SH-SY5Y (cell line): ENCODE results near the gene TGM6.

Experiments
- GATA2 ChIP-seq: IDR thresholded peaks from 2 replicates; pipeline ENCODE4 v1.6.1; 2011; ENCODE audit warnings: mild to moderate bottlenecking, low read depth, low read length
- GATA3 ChIP-seq: IDR thresholded peaks from 2 replicates; pipeline ENCODE4 v1.6.1; 2011; ENCODE audit warnings: low read depth, mild to moderate bottlenecking, low read length, moderate library complexity

Gene TGM6

DNA sequence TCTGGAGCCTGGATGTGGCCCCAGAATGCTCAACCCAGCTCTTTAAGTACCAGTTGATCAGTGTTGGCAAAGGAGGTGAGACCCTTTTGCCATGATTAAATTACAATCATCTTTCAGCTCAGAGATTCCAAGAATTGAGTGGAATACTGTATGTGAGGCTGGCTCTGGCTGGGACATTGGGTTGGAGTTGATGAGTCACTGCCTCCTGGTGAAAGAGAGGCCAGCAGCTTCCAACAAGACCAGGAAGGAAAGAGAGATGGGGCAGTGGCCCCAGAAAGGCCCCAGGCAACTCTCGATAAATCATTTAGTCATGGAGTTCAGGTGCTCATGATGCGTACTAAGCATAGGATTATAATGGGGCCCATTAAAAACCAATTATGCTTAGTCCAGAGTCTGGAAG, 2.1 kb downstream of the TGM6 start:
- TF ChIP-seq GATA2 (no peak), GATA3 (no peak)

DNA sequence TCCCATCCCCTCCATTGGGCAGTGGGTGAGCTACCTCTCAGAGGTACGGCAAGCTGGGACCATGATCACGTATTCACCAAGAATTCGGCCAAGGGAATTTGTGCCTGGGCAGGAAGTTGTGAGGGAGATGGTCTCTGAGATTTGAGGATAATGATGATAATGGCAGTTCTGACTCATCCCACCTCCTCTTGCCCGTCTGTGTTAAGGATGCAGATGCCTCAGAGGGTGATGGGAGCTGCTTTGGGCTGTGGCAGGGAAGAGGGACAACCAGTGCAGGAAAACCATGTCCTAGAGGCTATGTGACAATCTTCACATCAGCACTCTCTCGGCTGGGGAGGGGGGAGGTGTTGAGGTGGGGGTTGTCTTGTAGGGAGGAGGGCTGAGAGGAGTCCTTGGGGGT, 4.3 kb downstream of the TGM6 start:
- TF ChIP-seq GATA3 (no peak), GATA2 (no peak)

DNA sequence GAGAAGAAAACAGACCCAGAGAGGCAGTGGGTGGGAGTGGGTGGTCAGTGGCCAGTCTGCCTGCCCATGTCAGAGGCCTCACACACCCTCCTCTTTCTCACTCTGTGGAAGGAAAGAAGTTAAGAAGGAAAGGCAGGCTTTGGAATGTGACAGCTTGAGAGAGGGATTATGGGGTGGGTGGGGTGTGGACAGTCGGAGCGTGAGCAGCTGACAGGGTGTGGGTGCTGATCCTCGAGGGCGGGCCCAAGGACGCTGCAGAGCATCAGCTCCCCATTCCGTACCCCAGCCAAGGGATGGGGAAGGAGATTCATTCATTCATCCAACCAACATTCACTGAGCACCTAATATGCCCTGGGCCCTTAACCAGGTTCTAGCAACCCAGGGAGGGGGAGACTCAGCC, 4.8 kb downstream of the TGM6 start:
- TF ChIP-seq GATA2, result no peak
- no peak for TF ChIP-seq GATA3

DNA sequence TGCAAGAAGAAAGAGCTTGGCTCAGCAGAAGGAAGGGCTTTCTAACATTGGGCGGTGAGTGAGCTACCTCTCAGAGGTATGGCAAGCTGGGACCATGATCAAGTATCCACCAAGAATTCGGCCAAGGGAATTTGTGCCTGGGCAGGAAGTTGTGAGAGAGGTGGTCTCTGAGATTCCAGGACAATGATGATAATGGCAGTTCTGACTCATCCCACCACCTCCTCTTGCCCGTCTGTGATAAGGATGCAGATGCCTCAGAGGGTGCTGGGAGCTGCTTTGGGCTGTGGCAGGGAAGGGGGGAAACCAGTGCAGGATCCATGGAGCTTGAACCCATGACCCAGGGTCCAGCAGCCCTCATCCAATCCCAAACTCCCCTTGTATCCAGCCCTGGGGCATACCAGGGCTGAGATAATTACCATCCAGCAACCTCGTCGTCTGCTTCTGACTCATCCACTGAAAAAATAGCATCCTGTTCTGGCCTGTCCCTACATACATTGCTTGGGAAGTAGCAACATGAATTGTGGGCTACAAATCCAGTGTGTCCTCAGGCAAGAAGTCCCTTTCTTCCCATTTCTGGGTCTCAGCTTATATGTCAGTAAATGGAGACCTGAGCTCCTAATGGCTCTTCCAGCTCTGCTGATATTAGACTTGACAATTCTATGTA, 5.9 kb downstream of the TGM6 start:
- TF ChIP-seq GATA3 (no peak), GATA2 (no peak)

DNA sequence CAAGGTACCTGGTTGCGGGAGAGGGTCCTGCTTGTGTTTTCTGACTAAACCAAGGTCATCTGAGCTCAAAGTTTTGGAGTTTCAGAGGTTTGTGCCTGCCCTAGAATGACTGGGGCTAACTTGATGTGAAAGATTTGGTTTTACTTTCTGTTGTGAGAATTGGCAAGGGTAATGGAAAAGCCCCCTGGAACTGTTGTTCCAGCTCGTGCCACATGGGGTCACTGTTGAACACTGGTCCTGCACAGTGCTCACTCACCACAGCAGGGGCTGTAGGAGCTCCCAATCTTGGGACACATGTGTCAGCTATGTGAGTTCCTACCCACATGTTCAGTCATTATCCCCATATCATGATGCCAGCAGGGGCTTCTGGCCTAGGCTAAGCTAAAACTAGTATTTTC, 6.5 kb downstream of the TGM6 start:
- no peak for TF ChIP-seq GATA2
- TF ChIP-seq GATA3, result no peak

DNA sequence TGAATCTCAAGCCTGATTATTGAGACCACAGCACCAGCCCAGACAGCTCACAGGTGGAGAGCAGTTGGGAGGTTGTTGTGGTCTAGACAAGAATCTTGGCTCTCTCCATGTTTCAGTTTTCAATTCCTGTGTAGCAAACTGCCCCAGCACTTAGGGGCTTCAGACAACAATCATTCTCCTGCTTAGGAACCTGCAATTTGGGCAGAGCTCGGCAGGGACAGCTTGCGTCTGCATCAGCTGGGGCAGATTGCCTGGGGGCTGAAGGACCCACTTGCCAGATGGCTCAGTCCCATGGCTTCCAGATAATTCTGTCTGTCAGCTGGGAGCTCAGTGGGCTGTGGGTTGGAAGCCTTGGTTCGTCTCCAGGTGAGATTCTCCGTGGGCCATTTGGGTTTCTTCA, 6.9 kb downstream of the TGM6 start:
- TF ChIP-seq GATA2, result no peak
- no peak for TF ChIP-seq GATA3

DNA sequence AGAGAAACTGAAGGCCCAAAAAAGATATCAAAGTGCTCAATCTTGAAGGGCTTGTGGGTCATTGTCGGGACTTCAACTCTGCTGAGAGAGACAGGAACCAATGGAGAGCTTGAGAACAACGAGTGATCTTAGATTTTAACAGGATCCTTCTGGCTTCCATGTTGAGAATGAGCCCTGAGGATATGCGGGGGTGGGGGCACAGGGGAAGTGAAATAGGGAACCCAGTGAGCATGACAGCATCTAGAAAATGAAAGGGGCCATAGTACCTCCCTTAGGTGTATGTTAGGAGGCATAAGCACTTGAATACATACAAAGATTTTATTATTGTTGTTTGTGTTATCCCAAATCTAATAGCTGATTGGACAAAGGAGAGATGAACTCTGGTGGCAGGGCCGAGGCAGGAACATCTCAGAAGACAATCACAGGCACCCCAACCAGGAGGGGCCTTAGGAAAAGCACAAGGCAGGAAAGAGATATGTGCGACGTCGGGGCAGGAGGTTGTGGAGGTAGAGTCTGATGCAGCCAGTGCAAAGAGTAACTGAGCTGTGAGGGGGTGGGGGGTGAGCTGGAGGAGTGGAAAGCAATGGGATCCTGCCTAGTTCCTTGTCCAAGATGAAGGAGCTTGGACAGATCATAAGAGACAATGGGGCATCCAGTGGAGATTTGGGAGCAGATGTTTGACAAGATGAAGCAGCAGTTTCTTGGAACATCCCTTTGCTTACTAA, 10.4 kb downstream of the TGM6 start:
- TF ChIP-seq GATA3 (no peak), GATA2 (no peak)

DNA sequence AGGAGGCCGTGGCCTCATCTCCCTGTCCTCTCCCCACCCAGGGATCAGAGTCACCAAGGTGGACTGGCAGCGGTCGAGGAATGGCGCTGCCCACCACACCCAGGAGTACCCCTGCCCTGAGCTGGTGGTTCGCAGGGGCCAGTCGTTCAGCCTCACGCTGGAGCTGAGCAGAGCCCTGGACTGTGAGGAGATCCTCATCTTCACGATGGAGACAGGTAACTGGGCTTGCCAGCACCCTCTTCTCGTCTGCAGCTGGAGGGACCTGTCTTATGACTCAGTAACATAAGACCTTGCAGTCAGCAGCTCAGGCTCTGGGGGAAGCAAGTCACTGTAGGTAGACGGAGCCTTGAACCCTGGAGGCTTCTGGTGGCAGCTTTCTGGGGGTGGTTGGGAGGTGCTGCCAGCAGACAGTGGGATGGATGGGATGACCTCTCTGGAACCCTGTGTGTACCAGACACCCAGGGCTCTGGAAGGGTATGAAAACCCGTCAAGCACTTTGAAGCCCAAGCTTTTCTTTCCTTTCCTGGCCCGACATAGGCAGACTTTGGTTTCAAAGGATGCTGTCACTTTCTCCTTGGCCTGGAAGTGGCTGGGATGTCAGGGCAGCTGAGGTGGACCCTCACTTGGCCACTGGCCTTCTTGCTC, 13.8 kb downstream of the TGM6 start:
- TF ChIP-seq GATA3, result no peak
- no peak for TF ChIP-seq GATA2

DNA sequence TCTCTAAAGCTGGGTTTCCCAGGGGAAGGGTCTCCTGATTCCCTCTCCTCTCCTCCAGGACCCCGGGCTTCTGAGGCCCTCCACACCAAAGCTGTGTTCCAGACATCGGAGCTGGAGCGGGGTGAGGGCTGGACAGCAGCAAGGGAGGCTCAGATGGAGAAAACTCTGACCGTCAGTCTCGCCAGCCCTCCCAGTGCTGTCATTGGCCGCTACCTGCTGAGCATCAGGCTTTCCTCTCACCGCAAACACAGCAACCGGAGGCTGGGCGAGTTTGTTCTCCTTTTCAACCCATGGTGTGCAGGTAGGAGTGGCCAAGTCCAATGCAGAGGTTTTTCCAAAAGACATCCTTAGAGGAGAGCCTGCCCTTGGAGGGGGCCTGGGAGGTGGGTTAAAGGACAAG, 14.4 kb downstream of the TGM6 start:
- TF ChIP-seq GATA3 (no peak), GATA2 (no peak)

DNA sequence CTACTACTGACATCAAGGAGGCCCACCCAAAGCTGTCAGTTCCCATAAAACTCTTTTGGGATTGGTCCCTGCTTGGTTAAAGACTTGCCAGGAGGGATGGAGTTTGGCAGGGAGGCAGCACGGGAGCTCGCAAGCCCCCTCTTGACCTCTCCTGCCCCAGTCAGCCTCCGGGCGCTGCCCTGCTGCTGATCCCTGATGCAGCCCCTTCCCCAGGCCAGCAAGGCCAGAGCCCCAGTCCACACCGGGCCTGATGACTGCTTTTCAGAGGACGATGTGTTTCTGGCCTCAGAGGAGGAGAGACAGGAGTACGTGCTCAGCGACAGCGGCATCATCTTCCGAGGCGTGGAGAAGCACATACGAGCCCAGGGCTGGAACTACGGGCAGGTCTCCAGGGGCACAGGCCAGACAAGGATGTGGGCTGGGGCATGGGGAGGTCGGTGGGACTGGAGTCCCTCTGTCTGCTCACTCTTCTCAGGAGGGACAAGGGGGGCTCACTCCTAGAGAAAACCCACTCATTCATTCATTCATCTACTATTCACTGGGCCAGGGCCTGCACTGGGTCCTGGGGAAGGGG, 15.6 kb downstream of the TGM6 start:
- TF ChIP-seq GATA2, result no peak
- TF ChIP-seq GATA3, result no peak

DNA sequence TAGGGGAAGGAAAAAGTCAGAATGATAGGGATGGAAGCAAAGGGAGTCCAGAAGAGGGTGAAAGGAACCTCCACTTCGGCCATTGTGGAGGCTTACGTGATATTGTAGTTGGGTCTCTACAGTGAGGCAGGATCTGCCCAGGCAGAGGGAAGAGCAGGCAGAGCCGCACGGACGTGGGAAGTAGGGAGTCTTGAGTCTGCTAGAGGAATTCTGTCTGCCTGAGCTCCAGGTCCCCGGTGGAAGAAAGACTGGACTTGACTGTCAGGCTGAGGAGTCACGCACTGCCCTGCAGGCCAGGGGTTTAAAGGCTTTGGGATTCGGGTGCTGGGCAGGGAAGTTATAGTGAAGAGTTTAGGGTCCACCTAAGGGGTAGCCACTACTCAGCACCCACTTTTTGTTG, 16.4 kb downstream of the TGM6 start:
- TF ChIP-seq GATA3, result no peak
- TF ChIP-seq GATA2, result no peak

DNA sequence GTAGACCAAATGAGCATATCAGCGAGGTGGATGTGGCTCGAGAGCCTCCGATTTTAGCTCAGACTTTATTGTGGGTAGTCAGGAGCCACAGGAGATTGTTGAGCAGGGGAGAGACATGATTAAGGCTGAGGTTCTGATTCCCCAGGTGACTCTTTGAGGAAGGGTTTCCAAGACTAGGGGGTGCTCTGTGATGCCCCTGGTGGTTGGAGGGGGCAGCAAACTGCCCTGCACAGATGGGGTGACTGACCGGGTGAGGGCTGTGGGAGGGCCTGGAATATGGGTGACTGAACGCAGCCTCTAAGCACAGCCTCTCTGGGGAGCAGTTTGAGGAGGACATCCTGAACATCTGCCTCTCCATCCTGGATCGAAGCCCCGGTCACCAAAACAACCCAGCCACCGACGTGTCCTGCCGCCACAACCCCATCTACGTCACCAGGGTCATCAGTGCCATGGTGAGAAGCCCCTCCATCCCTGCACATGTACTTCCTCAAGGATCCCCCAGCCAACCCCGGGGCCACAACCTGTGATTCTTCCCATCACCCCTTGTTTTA, 17.0 kb downstream of the TGM6 start:
- TF ChIP-seq GATA2, result no peak
- no peak for TF ChIP-seq GATA3

DNA sequence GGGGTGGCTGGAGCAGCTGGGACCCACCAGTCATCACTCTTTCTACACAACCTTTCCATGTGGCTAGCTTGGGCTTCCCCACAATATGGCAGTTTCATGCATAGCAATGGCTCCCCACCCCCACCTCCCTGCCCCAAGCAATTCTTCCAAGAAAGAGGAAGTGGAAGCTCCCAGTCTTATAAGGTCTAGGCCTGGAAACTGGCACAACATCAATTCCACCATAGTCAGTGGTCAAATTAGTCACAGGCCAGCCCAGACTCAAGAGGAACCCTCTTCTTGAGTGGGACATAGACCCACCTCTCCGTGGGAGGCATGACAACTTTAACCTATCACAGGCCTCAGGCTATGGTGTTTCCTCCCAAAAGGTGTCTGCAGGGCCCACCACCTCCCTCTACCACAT, 17.7 kb downstream of the TGM6 start:
- TF ChIP-seq GATA3 (no peak), GATA2 (no peak)

DNA sequence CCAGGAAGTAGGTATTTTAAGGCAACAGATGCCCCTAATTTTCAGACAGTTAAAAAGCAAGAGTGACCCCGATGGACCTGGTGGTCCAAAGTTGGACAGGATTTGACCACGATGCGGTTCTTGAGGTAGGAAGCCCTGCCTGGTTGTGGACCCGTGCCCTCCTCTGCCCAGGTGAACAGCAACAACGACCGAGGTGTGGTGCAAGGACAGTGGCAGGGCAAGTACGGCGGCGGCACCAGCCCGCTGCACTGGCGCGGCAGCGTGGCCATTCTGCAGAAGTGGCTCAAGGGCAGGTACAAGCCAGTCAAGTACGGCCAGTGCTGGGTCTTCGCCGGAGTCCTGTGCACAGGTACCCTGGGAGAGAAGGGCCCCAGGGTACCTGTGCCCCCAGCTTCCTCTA, 18.7 kb downstream of the TGM6 start:
- TF ChIP-seq GATA3, result no peak
- TF ChIP-seq GATA2, result no peak
